Raji (cell line): ENCODE data around the gene PRKCZ.

Experiments
- POLR2A ChIP-seq: IDR thresholded peaks from 2 replicates; pipeline ENCODE4 v1.6.1; 2011; ENCODE audit warnings: low read depth, low read length, control low read depth; ENCODE audit not compliant: insufficient read depth

Gene PRKCZ

DNA sequence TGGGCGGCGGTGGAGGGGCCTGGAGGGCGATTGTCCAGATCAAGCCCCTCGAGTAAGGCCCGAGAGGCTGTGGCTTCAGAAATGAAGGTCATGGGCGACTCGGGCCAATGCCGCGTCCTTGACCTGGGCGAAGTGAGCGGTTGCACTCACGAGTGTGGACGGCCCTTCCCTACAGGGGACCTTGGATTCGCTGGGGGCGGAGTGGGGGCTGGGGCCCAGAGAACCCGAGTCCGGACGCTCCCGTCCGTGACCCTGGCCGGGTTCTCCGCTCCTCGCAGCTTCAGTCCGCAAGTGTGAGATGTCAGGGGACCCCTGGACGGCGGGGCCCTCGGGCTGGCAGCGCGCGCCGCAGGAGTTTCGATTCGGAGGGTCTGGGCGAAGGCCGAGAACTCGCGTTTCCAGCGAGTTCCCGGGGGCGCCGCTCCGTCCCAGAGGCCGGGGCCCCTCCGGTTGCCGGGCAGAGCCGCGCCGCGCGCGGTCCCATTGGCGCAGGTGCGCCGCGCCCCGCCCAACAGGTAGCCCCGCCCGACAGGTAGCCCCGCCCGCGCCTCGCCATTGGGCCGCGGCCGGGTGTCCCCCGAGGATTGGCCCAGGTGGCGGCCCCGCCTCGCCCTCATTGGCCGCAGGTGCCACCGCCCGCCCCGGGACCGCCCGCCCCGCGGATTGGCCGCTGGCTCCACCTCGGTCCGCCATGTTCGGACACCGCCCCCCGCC, at the start of gene PRKCZ:
PRKCZ (plus strand) TSS at position 694 of the 714 bp plus-strand sequence. CDS start 220 bp downstream, outside the sequence.
- TF ChIP-seq POLR2A, result peak; percentile 82

DNA sequence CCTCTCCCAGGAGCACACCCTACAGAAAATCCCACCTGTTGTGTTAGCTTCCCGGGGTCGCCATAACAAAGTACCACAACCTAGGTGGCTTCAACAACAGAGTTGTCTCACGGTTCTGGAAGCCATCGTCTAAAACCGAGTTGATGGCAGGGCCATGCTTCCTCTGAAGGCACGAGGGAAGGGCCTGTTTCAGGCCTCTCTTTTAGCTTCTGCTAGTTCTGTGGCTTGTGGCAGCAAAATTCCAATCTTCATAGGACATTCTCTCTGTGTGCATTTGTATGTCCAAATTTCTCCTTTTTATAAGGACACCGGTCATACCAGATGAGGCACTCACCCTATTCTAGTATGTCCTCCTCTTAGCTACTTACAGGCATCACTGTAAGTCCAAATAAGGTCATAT, 49.8 kb upstream of the PRKCZ start:
- TF ChIP-seq POLR2A, result no peak

DNA sequence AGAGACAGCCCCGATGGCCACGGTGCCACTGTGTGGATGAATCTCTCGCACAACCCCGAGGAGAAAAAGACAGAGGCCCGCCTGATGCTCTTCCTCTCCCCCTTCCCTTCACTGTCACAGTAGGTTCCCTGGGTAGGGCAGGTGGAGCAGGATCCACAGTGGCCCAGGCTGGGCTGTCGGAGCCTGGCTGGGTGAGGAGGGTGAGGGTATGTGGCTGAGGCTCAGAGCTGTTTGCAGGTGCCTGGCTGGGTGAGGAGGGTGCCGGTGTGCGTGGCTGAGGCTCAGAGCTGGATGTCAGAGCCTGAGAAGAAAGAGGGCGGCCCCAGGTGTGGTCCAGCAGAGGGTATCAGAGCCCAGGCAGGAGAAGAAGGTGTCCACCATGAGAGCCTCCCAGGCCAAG, 49.4 kb upstream of the PRKCZ start:
- TF ChIP-seq POLR2A, result no peak

DNA sequence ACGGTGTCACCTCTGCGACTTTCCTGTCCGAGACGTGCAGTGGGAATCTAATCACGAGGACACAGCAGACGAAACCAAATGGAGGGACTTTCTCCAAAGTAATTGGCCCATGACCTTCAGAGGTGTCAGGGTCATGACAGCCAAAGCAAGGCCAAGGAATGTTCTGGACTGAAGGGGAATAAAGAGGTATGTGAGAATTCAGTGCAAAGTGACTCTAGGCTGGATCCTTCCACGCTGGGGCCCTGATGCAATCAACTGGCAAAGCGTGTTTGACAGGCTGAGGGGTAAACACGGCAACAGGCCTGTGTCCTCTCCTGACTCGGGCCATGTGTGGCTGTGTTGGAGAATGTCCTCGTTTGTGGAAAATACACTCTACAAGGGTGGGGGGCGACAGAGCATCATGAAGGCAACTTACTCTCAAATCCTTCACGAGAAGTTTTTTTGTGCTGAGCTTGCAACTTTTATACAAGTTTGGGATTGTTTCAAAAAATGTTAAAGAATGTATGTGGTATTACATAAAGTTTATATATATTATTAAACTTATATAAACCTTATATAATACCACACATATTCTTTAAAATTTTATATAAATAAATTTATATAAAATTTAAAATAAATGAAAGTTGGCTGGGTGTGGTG, 48.3 kb upstream of the PRKCZ start:
- TF ChIP-seq POLR2A, result no peak

DNA sequence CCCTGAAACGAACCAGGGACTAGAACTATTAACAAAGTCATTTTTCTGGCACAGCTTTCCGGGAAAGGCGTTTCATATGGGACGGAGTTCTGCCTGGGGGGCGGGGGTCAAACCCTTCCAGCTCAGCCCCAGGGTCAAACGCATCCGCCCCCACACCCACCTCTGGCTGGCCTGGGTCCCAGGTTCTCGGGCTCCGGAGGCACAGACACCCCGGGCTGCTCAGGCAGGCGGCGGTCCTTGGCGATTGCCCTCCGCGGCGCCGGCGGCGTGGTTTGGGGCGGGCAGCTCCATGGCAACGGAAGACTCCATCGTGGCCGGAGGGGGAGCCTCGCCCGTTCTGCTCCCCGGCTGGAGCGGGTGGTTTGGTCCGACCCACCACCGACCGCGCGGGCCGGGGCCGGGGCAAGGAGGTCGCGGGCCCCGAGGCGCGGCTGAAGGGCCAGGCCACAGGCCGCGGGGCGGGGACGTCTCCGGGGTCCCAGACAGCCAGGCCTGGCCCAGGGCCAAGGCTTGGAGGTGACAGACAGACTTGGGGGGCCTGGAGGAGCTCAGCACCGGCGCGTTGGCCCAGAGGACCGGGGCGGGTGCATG, 46.6 kb upstream of the PRKCZ start, which contains the start of gene CFAP74:
CFAP74 (minus strand) TSS at position 246 of the 591 bp plus-strand sequence. CDS start 12,830 bp downstream, outside the sequence.
- no peak for TF ChIP-seq POLR2A

DNA sequence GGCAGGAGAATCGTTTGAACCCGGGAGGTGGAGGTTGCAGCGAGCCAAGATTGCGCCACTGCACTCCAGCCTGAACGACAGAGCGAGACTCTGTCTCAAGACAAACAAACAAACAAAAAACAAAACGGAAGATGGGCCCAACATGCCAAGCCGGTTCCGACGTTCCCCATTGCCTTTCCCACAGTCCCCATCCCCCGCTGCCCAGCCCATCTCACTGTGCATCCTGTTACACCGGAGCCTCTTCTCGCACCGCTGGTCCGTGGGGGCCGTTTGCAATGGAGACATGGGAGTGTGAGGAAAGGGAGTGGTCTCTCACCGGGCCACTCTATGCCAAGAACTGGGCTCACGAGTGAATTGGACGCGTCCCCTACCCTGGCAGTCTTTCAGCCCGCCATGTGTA, 45.4 kb upstream of the PRKCZ start:
- no peak for TF ChIP-seq POLR2A

DNA sequence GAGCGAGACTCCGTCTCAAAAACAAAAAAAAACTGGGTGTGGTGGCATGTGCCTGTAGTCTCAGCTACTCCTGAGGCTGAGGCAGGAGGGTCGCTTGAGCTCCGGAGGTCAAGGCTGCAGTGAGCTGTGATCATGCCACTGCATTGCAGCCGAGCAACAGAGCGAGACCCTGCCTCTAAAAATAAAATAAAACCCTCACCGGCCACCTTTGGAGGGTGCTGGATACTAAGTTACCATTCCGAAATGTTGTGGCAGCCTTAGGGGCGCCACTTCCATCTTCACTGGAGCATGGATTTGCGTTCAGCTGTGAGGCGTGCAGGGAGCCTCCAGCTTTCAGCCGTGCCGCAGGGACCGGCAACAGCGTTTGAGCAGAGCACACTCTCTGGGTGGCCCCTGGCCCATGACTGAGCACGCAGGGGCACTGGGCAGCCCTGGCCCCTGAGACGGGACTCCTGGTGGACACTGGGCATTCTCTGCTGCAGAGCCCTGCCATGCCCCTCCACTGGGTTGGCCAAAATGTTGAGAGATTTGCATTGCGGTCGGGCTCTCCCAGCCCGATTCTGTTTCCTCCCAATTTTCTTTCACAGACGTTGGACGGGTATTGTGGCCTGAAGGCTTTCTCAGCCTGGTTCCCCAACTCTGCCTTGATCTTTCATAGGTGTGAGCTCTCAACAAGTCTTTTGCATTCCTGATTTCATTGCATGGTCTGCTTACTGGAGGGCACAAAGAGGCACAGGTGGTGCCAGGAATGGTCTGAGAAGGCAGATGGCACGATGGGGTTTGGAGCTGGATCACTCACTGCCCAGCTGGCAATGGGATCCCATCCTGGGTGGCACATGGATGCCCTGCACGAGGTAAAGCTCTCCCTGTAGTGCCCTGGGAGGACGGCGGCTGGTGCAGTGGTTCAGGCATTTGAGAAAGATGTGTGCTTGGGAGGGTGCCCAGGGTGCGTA, 40.8 kb upstream of the PRKCZ start:
- TF ChIP-seq POLR2A, result no peak

DNA sequence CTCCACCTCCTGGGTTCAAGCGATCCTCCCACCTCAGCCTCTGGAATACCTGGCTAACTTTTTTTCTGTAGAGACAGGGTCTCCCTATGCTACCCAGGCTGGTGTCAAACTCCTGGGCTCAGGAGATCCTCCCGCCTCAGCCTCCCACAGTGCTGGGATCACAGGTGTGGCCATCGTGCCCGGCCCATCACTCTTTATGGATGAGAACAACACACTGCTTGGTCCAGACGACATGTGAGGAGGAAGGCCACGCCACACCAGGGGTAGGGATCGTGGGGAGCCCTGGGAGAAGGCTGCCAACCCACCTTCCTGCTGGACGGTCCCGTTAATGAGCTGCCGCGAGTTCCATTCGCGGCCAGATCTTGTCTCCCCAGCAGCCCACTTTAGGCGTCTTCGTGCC, 36.0 kb upstream of the PRKCZ start:
- TF ChIP-seq POLR2A, result no peak

DNA sequence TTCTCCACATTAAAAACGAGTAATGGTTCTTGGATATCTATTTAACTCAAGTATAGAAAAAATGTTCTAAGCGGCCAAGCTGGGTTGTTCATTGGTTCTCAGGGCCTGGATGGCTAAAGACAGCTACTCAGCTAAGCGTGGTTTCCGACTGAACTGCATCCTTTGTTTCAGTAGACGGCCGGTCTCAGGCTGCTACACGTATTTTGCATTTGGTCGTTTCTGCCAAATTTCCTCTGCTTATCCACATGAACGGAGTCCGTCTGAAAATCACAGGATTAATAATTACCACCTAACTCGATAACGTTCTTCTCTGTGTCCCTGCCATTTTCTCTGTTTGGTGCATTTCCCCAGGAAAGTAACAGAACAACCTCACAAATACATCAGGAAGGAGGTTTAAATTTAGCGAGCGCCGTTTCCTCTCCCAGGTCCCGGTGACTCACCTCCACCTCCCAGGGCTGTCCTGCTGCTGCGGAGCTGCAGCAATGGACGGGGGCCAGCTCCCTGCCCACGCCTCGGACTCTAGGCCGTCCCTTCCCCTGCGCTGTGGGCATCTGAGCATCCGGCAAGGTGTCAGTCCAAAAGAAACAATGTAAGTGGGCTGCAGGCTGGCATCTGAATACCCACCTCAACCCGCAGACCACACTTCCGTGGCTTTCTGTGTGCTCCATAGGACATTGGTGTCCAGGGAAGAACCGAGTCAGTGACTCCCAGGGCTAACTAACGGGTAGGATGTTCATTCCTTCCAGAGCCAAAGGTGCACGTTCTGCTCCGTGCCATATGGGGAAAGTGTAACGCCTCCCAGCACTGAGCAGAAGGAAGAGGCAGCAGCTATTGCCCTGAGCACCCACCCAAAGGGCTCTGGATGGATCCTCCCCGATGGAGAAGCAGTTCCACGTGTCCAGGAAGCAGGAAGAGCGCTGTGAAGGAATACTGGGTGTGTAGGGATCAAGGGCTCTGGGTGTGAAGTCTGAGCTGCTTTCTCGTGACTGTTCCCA, 35.2 kb upstream of the PRKCZ start:
- TF ChIP-seq POLR2A, result no peak

DNA sequence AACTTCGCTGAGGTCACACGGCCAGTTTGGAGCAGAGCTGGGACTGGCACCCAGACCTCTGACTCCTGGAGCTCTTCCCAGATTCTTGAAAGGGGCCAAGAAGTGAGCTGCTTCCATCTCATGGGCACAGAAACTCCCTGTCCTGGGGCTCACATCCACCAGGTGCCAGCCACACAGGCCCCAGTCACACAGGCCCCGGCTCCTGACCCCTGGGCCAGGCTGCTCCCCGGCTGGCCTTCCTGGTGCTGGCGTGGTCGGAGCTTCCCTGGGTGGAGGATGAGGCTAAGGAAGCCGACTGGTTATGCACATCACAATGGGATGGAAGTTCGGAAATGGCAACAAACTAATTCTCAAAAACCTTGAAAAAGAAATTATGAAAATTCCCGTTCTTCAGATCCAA, 34.1 kb upstream of the PRKCZ start:
- TF ChIP-seq POLR2A, result no peak

DNA sequence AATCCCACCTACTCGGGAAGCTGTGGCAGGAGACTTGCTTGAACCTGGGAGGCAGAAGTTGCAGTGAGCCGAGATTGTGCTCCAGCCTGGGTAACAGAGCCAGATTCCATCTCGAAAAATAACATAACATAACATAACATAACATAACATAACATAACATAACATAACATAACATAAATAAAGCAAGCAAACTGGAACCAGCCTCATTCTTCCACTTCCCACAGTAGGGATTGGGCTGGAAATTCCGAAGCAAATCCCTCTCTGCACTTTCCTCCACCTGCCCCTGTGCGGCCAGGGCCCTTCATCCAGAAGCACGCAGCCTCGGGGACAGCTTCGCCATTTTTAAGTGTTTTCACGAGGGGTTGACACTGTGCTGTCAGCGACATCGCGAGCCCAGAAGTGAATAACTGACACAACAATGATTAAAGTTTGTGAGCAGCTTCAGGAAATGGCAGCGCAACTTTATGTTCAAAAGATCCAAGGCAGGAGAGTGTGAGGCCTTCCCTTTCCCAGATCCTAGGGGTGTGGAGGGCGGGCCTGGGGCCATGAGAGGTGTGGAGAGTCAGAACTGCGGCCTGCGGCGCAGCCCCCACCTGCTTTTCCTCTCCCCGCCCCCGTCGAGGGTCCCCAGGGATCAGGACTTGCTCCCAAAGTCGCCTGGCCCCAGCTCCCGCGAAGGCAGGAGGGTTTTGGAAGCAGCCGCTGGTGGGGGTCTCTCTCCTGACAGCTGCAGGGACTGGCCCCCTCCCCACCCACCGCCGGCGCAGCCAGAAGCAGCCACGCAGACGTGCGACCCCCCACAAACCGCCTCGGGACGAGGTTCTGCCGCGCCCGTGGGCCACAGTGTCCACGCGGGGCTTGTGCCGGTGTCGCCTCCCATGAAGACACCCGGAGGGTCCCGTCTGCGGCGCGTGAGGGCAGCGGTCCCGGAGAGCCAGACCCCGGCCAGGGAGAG, 31.7 kb upstream of the PRKCZ start:
- TF ChIP-seq POLR2A, result no peak

DNA sequence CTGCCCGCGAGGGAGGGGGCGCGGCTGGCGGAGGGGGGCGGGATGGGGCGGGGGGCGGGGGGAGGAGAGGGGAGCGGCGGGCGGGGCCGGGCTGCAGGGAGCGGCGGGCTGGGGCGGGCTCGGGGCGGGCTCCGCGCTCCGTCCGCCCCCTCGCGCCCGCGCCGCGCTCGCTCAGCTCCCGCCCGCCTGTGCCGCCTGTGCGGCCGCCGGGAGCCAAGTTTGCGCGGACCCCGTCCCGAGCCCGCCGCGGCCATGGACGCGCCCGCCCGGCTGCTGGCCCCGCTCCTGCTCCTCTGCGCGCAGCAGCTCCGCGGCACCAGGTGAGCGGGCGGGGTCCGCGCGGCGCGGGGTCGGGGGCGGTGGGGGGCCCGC, 31.1 kb upstream of the PRKCZ start, which contains the start of gene GABRD:
GABRD (plus strand) TSS at position 174 of the 372 bp plus-strand sequence; CDS start at position 253, 79 bp downstream.
- TF ChIP-seq POLR2A, result no peak
